Activated CD8-positive, alpha-beta memory T cell treated with anti-CD3 and anti-CD28 coated beads, Interleukin-2, amount 10 ng/mL, durations not matched to agents 7 days and 5 days (primary cell): ENCODE data around the gene AHRR. TPM values are rescaled to one million over a fixed set of nuclear protein-coding genes. Genes with fewer than 3 reads are reported as not detected.

Experiments used
- ATAC-seq: fragments of 150-1000 bp; cut with Tn5 transposase; one replicate; pipeline ENCODE4 v1.10.0; 2021; ENCODE audit warnings: moderate library complexity
- CTCF ChIA-PET: fragments of 350-600 bp; sonication (Branson Sonifier 250); formaldehyde crosslinking; loops from one replicate; lab custom pipeline; 2021; ENCODE audit warnings: antibody characterized with exemption; lab: Charles Lee
- DNase-seq: peaks from one replicate; pipeline ENCODE4 v3.0.0-alpha.2; 2020
- H3K27ac Mint-ChIP-seq: one replicate; pipeline ENCODE4 v1.8.0; 2021; ENCODE audit warnings: mild to moderate bottlenecking, mixed read lengths
- H3K27me3 Mint-ChIP-seq: one replicate; pipeline ENCODE4 v1.8.0; 2021; ENCODE audit warnings: mixed read lengths
- H3K36me3 Mint-ChIP-seq: one replicate; pipeline ENCODE4 v1.8.0; 2021; ENCODE audit warnings: mild to moderate bottlenecking, mixed read lengths
- H3K4me1 Mint-ChIP-seq: one replicate; pipeline ENCODE4 v1.8.0; 2021; ENCODE audit warnings: mixed read lengths
- H3K4me3 Mint-ChIP-seq: one replicate; pipeline ENCODE4 v1.8.0; 2021; ENCODE audit warnings: mild to moderate bottlenecking, moderate library complexity, mixed read lengths
- H3K9me3 Mint-ChIP-seq: one replicate; pipeline ENCODE4 v1.8.0; 2022; ENCODE audit warnings: low read depth, mixed read lengths
- total RNA-seq, 2 experiments: library from RNA; stranded (reverse); gene quantifications; one replicate each; pipeline ENCODE4 v1.2.3, GENCODE V29; 2021

The AHRR gene
- total RNA-seq, 2 experiments from 2014 or later, result 56.8 to 64.0 TPM

- peaks cover 13% of the 10 kb centered on the region for H3K4me1 Mint-ChIP-seq
- DNase-seq (peak; percentile 82), ATAC-seq (peak; percentile 73)
- H3K27ac Mint-ChIP-seq, result no peak overlapping the region
- H3K4me3 Mint-ChIP-seq, result no peak overlapping the region
- CTCF ChIA-PET, result interaction anchor here (0.7 to 2.5 kb wide), 38 partner anchors 9 to 295 kb away, joined by 3 to 44 read pairs (median 4); partner anchors contain the start of gene CEP72
- peaks cover 13% of the 10 kb centered on the region for H3K27me3 Mint-ChIP-seq
- peaks cover 2% of the 10 kb centered on the region for H3K36me3 Mint-ChIP-seq
- no peaks in the 10 kb centered on the region for H3K9me3 Mint-ChIP-seq
Observed at GRCh38 chr5:317086-317811, 4.3 kb upstream of the AHRR start.

- CTCF ChIA-PET, result interaction anchor here (0.8 to 1.8 kb wide), 5 partner anchors 26 to 128 kb away, joined by 3 to 10 read pairs (median 4); no protein-coding TSS in a partner anchor
- peaks cover 18% of the 10 kb centered on the region for H3K4me1 Mint-ChIP-seq
- ATAC-seq, result no peak
- DNase-seq, result no peak
- H3K27me3 Mint-ChIP-seq, result peaks cover 13% of the 10 kb centered on the region
- no peaks in the 10 kb centered on the region for H3K9me3 Mint-ChIP-seq
- H3K27ac Mint-ChIP-seq, result no peak overlapping the region
- H3K36me3 Mint-ChIP-seq, result peaks cover 2% of the 10 kb centered on the region
- H3K4me3 Mint-ChIP-seq, result no peak overlapping the region
Observed at GRCh38 chr5:318341-318897, 3.1 kb upstream of the AHRR start.

GRCh38 chr5:318931-319601, 2.4 kb upstream of the AHRR start:
- H3K36me3 Mint-ChIP-seq, result peaks cover 2% of the 10 kb centered on the region
- no peak overlapping the region for H3K27ac Mint-ChIP-seq
- H3K27me3 Mint-ChIP-seq, result peaks cover 13% of the 10 kb centered on the region
- H3K9me3 Mint-ChIP-seq, result no peaks in the 10 kb centered on the region
- no peak for ATAC-seq
- CTCF ChIA-PET, result interaction anchor here (1.4 to 1.8 kb wide), 4 partner anchors 25 to 111 kb away, joined by 3 to 10 read pairs (median 4); no protein-coding TSS in a partner anchor
- DNase-seq, result no peak
- no peak overlapping the region for H3K4me3 Mint-ChIP-seq
- H3K4me1 Mint-ChIP-seq, result peaks cover 24% of the 10 kb centered on the region

- Mint-ChIP-seq H3K4me1 (peaks cover 28% of the 10 kb centered on the region), H3K36me3 (peaks cover 6% of the 10 kb centered on the region), H3K4me3 (peak overlapping the region; percentile 74), H3K27ac (peak overlapping the region; percentile 9), H3K27me3 (peaks cover 13% of the 10 kb centered on the region), H3K9me3 (no peaks in the 10 kb centered on the region)
- DNase-seq, result no peak
- peak; percentile 6 for ATAC-seq
- CTCF ChIA-PET, result interaction anchor here (0.8 to 2.1 kb wide), 16 partner anchors 10 to 133 kb away, joined by 3 to 12 read pairs (median 4); no protein-coding TSS in a partner anchor
Observed at GRCh38 chr5:320524-321229, 837 bp upstream of the AHRR start.

- Mint-ChIP-seq H3K4me3 (peak overlapping the region; percentile 75), H3K27me3 (peaks cover 13% of the 10 kb centered on the region), H3K36me3 (peaks cover 13% of the 10 kb centered on the region), H3K4me1 (peaks cover 28% of the 10 kb centered on the region), H3K9me3 (no peaks in the 10 kb centered on the region), H3K27ac (peak overlapping the region; percentile 78)
- ATAC-seq (peak; percentile 11), DNase-seq (peak; percentile 40)
- CTCF ChIA-PET, result interaction anchor here (1.0 to 2.1 kb wide), 10 partner anchors 11 to 125 kb away, joined by 3 to 12 read pairs (median 6); no protein-coding TSS in a partner anchor
Observed at GRCh38 chr5:321726-322251, 275 bp downstream of the AHRR start.

- Mint-ChIP-seq H3K27me3 (peaks cover 13% of the 10 kb centered on the region), H3K9me3 (no peaks in the 10 kb centered on the region)
Observed at GRCh38 chr5:322281-322941, 897 bp downstream of the AHRR start.

GRCh38 chr5:322942-323879, 1.7 kb downstream of the AHRR start:
- peak; percentile 45 for DNase-seq
- peaks cover 13% of the 10 kb centered on the region for H3K27me3 Mint-ChIP-seq
- H3K27ac Mint-ChIP-seq, result peak overlapping the region; percentile 78
- CTCF ChIA-PET, result interaction anchor here (0.5 to 1.5 kb wide), 6 partner anchors 23 to 120 kb away, joined by 3 to 4 read pairs (median 3); no protein-coding TSS in a partner anchor
- peaks cover 21% of the 10 kb centered on the region for H3K36me3 Mint-ChIP-seq
- peak; percentile 3 for ATAC-seq
- H3K4me1 Mint-ChIP-seq, result peaks cover 33% of the 10 kb centered on the region
- no peaks in the 10 kb centered on the region for H3K9me3 Mint-ChIP-seq
- peak overlapping the region; percentile 75 for H3K4me3 Mint-ChIP-seq

More at GRCh38 chr5:322281-322941, 897 bp downstream of the AHRR start:
- Mint-ChIP-seq H3K4me1 (peaks cover 28% of the 10 kb centered on the region), H3K4me3 (peak overlapping the region; percentile 75), H3K36me3 (peaks cover 17% of the 10 kb centered on the region), H3K27ac (peak overlapping the region; percentile 78)
- ATAC-seq, result peak; percentile 18
- DNase-seq, result peak; percentile 62
- CTCF ChIA-PET, result interaction anchor here (0.5 to 1.5 kb wide), 4 partner anchors 24 to 121 kb away, joined by 3 read pairs; no protein-coding TSS in a partner anchor

- H3K27ac Mint-ChIP-seq, result no peak overlapping the region
- no peak overlapping the region for H3K4me3 Mint-ChIP-seq
- peaks cover 42% of the 10 kb centered on the region for H3K4me1 Mint-ChIP-seq
- peaks cover 2% of the 10 kb centered on the region for H3K9me3 Mint-ChIP-seq
- ATAC-seq, result no peak
- CTCF ChIA-PET, result interaction anchor here (1.2 to 1.5 kb wide), 3 partner anchors 12 to 99 kb away, joined by 3 to 4 read pairs (median 4); no protein-coding TSS in a partner anchor
- no peak for DNase-seq
- H3K36me3 Mint-ChIP-seq, result peaks cover 31% of the 10 kb centered on the region
- H3K27me3 Mint-ChIP-seq, result peaks cover 6% of the 10 kb centered on the region
Observed at GRCh38 chr5:324736-325612, 3.5 kb downstream of the AHRR start.

GRCh38 chr5:326109-326508, 4.6 kb downstream of the AHRR start:
- peaks cover 44% of the 10 kb centered on the region for H3K4me1 Mint-ChIP-seq
- peaks cover 5% of the 10 kb centered on the region for H3K9me3 Mint-ChIP-seq
- H3K27me3 Mint-ChIP-seq, result no peaks in the 10 kb centered on the region
- DNase-seq (no peak), ATAC-seq (no peak)
- CTCF ChIA-PET, result interaction anchor here (1.3 kb wide), 1 partner anchor 11 kb away, joined by 3 read pairs; no protein-coding TSS in a partner anchor
- peaks cover 40% of the 10 kb centered on the region for H3K36me3 Mint-ChIP-seq
- no peak overlapping the region for H3K27ac Mint-ChIP-seq
- H3K4me3 Mint-ChIP-seq, result no peak overlapping the region

GRCh38 chr5:329121-329735, 7.7 kb downstream of the AHRR start:
- Mint-ChIP-seq H3K27me3 (no peaks in the 10 kb centered on the region), H3K4me1 (peaks cover 59% of the 10 kb centered on the region), H3K4me3 (no peak overlapping the region), H3K27ac (no peak overlapping the region), H3K9me3 (peaks cover 5% of the 10 kb centered on the region), H3K36me3 (peaks cover 53% of the 10 kb centered on the region)
- DNase-seq, result no peak
- CTCF ChIA-PET, result no interaction called here
- ATAC-seq, result no peak
